Measurements from ENCODE around the gene SETDB2.
"Not testable (repeated sequence)": the region's sequence is repeated elsewhere in the genome, so short reads cannot be mapped to it uniquely, and the experiment has no call there.

SETDB2 gene

DNA sequence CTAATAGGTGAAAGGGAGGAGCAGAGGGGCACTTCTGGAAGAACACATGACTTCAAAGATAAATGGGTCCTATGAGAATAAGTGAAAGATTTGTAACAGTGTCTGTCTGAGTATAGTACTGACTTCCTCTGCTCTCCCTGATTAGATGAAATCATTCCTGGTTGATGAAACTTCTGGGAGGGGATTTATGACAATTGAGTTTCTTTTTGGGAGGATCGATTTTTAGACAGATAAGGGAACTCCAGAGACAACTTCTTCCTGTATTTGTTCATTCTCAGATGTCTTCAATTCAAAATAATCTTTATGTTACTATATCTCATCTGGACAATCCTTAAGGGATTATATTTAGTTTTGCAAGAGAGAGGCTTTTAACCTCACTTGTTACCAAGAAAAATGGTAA, 20.0 kb downstream of the SETDB2 start:
- no peak for DNase-seq (ENCODE audit: low read depth, low spot score)
- H3K27ac ChIP-seq, result no peak overlapping the region

DNA sequence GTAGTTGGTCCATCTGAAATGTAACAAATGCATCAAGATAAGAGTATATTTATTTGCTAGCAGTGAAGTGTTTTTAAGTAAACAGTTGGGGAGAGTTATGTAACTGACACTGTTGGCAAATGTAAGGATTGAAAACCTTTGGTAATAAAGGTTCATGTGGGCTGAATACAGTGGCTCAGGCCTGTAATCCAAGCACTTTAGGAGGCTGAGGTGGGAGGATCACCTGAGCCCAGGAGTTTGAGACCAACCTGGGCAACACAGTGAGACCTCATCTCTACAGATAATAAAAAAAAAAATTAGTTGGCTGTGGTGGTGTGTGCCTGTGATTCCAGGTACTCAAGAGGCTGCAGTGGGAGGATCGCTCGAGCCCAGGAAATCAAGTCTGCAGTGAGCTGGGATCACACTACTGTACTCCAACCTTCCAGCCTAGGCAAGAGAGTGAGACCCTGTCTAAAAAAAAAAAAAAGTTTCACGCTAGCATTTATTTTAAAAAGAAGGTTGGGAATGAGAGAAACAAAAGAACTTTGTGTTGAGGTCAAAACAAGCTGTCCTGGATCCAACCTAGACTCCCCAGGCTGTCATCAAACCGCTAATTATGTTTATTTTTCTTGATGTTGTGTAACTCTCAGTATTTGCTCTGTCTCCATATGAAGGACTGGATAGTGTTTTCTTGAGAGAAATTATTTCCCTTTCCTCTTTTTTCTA, 20.7 kb downstream of the SETDB2 start:
- no peak for DNase-seq (ENCODE audit: low read depth, low spot score)
- H3K27ac ChIP-seq, result no peak overlapping the region

DNA sequence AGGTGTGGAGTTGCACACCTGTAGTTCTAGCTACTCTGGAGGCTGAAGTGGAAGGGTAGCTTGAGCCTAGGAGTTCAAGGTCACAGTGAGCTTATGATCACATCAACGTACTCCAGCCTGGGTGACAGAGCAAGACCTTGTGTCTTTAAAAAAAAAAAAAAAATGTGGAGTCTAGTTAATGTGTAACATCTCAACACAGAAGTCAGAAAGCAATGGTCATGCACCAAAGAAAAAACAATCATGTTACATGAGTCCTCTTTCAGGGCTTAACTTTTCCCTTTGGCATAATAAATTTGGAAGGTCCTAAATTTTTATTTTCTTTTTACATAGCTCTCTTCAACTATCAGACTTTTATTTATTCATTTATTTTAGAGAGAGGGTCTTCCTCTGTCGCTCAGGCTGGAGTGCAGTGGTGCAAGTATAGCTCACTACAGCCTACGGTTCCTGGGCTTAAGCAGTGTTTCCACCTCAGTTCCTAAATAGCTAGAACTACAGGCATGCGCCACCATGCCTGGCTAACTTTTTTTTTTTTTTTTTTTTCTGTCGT, 22.3 kb downstream of the SETDB2 start:
- H3K27ac ChIP-seq, result no peak overlapping the region
- no peak for DNase-seq (ENCODE audit: low read depth, low spot score)

DNA sequence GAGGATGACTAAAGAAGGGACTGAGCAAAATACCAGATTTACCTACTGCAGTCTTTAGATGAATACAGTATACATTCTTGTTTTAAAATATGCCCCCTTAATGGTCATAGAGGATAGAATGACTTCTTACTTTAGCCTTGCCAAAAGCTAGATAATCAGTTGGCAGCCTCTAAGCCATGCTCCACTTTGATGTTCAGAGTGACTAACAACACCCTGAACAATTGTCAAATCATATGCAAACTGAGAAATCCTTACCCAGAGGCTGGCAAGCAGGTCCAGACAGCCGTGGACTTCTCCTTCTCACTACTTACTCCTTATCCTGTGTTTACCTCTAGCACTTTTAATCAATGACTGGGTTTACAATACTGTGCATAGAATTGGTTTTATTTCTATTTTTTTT, 28.1 kb downstream of the SETDB2 start:
- no peak for DNase-seq (ENCODE audit: low read depth, low spot score)

DNA sequence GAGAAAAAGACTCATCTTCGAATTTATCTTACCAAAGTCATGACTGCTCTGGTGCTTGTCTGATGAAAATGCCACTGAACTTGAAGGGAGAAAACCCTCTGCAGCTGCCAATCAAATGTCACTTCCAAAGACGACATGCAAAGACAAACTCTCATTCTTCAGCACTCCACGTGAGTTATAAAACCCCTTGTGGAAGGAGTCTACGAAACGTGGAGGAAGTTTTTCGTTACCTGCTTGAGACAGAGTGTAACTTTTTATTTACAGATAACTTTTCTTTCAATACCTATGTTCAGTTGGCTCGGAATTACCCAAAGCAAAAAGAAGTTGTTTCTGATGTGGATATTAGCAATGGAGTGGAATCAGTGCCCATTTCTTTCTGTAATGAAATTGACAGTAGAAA, 32.5 kb downstream of the SETDB2 start:
- no peak overlapping the region for H3K27ac ChIP-seq
- no peak for DNase-seq (ENCODE audit: low read depth, low spot score)

More for the DNA sequence above, 28.1 kb downstream of the SETDB2 start:
- H3K27ac ChIP-seq, result no peak overlapping the region

DNA sequence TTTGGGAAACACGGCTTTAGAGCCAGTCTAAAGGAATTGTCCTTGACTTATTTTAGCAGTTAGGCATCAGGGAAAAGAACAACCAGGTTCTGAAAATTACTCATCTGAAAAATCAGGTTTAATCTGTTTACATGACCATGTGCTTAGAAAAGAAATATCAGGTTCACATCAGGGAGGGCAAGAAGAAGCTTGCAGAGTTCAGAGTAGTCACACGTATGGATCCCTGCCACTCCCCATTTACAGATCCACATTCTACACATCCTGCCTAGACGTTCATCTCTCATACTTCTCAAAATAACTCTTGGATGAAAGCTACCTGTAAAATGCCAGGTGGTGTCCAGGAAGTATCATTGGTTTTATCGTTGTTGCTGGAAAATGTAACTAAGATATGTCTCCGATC, 37.7 kb downstream of the SETDB2 start:
- no peak overlapping the region for H3K27ac ChIP-seq
- DNase-seq (ENCODE audit: low read depth, low spot score), result peak; percentile 48

DNA sequence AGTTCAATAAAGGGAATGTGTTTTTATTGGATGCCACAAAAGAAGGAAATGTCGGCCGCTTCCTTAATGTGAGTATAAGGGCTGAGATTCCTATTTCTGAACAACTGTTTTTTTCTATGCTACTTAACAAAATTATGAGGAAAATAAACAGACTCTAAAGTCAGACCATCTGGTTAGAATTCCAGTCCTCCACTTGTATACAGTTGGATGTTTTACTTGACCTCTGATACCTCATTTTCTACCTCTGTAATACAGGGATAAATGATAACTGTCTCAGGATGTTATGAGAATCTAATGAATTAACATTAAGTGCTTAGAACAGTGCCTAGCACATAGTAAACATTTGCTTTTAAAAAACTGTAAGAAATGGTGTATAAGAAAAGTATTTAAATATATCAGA, 44.5 kb downstream of the SETDB2 start:
- no peak overlapping the region for H3K27ac ChIP-seq
- no peak for DNase-seq (ENCODE audit: low read depth, low spot score)

DNA sequence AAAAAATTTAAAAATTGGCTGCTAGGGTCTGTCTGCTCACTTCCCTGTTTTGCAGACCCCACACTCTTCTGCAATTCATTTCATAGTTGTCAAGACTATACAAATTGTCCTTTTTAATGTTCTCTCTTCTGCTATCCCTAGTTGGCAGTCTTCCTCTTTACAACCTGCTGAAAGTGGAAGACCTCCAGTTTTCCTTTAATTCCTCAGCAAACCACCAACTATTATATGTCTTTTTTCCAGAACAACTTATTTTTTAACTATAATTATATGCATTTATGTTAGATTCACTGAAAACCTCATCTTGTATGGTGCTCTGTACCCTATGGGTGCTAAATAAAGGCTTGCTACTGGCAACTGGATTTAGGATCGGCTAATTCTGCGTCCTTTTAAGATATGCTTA, 50.6 kb downstream of the SETDB2 start:
- H3K27ac ChIP-seq, result peak overlapping the region; percentile 80
- no peak for DNase-seq (ENCODE audit: low read depth, low spot score)

DNA sequence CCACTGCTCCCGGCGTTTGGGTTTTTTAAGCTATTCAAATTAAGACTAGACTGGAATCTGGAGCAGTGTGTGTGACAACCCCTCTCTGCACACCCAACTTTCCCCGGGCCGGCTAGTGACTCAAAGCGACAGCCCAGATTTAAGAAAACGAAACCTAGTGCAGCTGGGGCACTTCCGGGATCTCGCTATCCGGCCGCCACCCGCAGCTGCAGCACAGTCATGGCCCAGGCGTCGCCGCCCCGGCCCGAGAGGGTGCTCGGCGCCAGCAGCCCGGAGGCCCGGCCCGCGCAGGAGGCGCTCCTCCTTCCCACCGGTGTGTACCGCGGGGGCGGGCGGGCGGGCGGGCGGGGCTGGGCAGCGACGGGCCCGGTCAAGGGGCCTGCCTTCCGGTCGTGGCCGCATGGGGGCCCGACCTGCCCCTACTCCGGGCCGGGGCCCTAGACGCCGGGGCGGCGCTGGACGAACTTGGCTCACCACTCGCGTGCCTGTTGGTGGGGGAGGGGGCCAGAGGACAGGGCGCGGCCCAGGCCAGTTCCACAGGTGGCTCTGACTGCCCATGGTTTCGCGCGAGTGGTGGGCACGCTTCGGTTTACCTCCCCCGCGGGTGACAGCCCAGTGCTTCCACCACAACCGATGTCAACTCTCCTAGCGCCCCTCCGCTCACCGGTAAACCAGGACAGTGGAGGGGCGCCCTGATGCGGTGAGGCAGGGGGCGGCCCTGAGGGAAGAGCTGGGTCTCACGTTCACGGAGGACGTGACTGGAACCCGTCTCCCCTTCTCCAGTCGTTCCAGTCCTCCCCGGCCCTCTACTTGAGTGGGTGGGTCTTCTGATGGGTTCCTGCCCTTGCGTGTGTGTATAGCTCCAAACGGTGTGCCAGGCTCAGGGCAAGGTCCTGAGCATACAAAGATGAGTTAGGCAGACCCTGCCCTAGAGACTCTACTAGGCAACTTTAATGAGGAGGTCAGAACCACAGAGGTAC, 52.0 kb downstream of the SETDB2 start, which contains the start of gene PHF11:
TSS of gene PHF11 (plus strand) at position 171 of the 980 bp plus-strand sequence. CDS start at position 220, 49 bp downstream.
- peak within 1 kb of the TSS; percentile 80 for H3K27ac ChIP-seq
- DNase-seq (ENCODE audit: low read depth, low spot score), result no peak

DNA sequence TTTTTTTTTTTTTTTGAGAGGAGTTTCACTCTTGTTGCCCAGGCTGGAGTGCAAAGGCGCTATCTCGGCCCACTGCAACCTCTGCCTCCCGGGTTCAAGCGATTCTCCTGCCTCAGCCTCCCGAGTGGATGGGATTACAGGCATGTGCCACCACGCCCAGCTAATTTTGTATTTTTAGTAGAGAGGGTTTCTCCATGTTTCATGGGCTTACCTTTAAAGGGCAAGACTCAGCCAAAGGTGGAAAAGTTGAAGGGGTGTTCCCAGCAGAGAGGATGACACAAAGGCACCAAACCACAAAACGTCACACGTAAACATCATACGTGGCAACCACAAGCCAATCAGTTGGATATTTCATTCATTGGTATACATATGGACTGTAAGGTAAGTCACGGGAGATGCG, 52.8 kb downstream of the SETDB2 start:
- not testable (repeated sequence) for DNase-seq (ENCODE audit: low read depth, low spot score)
- peak overlapping the region; percentile 80 for H3K27ac ChIP-seq

DNA sequence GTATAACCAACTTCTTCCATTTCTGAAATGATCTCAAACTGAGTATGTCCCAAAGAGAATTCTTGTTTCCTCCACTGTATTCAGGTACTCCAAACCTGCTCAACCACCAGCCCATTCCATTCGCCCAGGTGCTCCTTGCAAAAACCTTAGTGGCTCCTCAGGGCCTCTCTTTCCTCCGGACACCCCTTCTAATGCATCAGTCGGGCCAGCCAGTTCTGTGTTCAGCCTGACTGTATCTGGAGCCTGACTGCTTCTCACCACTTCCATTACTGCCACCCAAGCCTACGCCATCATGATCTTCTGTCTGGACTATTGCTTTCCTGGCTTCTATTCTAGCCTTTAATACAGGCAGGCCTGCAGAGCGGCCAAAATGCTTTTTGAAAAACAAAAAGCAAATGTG, 53.2 kb downstream of the SETDB2 start:
- H3K27ac ChIP-seq, result peak overlapping the region; percentile 80
- no peak for DNase-seq (ENCODE audit: low read depth, low spot score)

DNA sequence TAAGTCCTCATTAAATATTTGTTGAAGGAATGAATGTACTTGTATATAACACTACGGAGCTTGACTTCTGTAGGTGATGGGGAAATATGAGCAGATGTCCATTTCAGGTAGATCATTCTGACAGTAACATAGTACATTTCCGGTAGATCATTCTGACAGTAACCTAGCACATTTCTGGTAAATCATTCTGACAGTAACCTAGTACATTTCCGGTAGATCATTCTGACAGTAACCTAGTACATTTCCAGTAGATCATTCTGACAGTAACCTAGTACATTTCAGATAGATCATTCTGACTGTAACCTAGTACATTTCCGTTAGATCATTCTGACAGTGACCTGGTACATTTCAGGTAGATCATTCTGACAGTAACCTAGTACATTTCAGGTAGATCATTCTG, 54.1 kb downstream of the SETDB2 start:
- no peak overlapping the region for H3K27ac ChIP-seq
- no peak for DNase-seq (ENCODE audit: low read depth, low spot score)

DNA sequence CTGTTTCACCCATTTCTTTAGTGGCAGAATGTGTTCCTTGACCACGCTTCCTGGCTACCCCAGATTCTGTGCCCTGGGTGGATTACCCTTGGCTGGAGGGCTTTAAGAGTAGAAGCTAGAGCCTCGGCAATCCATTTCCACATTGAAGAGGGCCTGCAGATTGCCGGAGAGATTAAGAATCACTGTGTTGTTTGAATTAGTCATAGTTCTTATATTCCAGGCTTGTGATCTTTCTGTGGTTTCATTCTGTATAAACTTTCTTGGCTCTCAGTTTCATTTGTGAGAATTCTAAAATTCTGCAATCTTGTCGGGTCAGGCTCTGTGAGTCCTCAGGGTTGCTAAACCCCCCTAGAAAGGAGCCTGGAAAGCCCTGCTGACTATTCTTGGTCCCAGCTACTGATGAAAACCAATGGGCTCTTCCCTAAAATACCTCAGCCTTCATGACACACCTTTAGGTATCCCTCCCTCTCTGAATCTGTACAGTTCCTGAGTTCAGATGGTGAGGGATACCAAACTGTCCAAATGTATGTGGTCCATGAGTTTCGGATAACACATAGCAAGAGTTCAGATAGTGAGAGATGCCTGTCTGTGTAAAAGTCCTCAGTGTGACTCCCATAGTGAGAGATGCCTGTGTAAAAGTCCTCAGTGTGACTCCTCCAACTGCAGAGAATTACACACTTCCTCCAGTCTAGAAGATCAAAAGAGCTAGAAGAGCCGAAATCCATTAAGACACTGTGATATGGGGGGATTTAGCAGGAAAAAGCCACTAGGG, 56.0 kb downstream of the SETDB2 start:
- peak; percentile 8 for DNase-seq (ENCODE audit: low read depth, low spot score)
- H3K27ac ChIP-seq, result no peak overlapping the region

DNA sequence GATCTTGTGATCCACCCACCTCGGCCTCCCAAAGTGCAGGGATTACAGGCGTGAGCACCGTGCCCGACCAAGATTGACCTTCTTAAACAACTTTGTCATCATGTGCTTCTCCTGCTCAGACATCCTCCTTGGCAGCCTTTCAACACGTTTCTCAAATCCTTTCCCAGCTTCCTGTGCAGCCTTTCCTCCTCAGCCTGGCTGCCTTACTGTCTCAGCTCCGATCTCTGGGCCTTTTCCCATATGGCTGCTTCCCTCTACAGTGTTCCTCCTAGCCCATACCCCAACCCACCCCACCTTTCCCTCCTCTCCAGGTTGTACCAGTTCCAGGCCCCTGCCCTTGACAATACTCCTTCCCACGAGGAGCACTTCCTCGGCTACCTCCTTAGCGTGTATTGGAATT, 58.9 kb downstream of the SETDB2 start:
- no peak for DNase-seq (ENCODE audit: low read depth, low spot score)
- no peak overlapping the region for H3K27ac ChIP-seq

DNA sequence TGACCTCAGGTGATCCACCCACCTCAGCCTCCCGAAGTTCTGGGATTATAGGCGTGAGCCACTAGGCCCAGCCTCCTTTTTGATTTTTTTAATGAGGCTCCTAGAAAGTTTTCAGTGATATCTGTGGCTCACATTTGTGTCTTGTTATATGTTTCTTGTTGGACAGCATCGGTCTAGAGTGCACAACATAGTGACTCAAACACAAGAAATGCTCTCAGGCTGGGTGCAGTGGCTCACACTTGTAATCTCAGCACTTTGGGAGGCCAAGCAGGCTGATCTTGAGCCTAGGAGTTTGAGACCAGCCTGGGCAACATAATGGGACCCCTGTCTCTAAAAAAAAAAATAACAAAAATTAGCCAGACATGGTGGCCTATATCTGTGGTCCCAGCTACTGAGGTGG, 59.9 kb downstream of the SETDB2 start:
- no peak for DNase-seq (ENCODE audit: low read depth, low spot score)

DNA sequence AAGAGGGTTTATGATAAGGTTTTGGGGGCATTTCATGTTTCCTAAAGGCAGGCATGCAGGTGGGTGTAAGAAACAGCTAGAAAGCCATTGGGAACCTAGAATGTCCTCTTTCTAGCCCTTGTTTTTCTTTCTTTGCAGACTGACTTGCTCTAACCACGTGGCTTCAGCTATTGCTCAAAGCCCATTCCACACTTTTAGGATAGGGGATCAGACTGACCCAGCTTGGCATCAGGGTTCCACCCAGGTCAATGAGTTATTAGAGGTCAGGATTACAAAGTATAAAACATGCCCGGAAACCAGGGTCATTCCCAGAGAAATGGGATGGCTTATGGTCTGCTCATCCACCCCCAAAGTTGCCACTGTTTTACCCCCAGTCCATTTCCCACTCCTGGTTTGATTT, 68.5 kb downstream of the SETDB2 start:
- DNase-seq (ENCODE audit: low read depth, low spot score), result no peak
- H3K27ac ChIP-seq, result no peak overlapping the region

More for the DNA sequence above, 59.9 kb downstream of the SETDB2 start:
- no peak overlapping the region for H3K27ac ChIP-seq

DNA sequence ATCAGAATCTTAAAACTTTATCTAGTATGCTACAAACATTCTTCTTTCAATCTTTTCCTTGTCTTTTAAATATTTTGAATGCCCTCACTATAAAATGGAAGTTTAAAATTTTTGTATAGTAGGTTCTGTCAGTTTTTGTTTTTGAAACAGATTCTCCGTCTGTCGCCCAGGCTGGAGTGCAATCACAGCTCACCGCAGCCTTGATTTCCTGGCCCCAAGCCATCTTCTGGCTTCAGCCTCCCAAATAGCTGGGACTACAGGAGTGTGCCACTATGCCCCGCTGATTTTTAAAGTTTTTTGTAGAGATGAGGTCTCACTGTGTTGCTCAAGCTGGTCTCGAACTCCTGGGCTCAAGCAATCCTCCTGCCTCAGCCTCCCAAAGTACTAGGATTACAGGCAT, 72.4 kb downstream of the SETDB2 start:
- DNase-seq (ENCODE audit: low read depth, low spot score), result no peak
- no peak overlapping the region for H3K27ac ChIP-seq

DNA sequence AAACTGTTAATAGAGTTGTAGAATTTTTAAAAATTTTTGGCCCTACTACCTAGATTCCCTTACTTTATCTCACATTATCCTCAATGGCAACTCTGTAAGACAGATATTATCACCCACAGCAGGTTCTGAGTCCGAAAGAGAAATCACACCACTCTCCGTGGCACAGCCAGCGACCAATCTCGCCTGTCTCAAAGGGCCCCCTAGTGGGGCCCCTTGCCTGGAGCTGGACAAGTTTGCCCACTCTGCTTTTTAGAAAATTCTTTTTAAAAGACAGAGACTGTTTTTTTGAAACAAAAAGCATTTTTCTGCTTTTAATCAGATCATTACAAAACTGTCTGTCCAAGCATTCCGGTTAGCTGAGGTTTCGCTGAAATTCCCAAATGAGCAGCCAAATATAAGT, 73.4 kb downstream of the SETDB2 start:
- DNase-seq (ENCODE audit: low read depth, low spot score), result no peak
- H3K27ac ChIP-seq, result no peak overlapping the region

DNA sequence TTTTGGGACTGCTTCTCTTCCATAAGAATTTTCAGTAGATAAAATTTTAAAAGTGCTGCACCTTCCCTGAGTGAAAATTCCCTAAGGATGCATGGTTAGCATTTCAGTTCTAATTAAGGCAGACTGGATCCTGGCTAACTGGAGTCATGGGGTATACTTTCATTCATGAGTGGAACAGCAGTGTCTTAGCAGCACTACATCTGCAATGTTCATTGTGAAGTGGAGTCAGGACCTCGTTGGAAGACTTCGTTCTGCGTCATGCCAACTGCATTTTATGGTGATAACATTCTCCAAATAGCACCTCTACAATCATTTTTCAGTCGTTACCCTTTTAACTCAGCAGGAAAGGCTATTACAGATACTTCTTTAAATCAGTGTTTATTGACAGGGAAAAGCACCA, 77.2 kb downstream of the SETDB2 start:
- no peak overlapping the region for H3K27ac ChIP-seq
- DNase-seq (ENCODE audit: low read depth, low spot score), result no peak

DNA sequence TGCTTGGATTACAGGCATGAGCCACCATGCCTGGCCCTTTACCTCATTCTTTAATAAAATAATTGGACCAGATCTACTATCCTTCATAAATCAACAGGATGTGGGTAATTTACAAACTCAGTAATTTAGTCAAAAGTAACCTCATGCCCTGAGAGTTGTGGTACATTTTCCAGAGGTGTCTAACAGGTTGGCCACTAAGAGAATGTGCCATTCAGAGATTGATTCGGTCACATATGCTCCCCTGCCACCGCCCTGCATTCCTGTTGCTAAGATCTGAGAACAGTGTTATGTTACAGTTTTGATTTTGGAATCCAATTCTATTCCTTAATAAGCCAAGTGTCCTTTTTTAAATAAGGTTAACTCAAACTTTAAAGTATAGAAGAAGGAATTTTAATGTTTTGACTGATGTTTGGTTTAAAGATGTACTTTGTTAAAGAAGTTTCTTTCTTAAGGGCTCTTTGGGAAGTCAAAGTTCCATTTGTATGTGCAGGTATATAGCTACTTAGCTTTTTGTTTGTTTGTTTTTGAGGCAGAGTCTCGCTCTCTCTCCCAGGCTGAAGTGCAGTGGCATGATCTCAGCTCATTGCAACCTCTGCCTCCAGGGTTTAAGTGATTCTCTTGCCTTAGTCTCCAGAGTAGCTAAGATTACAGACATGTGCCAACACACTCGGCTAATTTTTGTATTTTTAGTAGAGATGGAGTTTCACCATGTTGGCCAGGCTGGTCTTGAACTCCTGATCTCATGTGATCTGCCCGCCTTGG, 80.8 kb downstream of the SETDB2 start:
- H3K27ac ChIP-seq, result no peak overlapping the region
- DNase-seq (ENCODE audit: low read depth, low spot score), result no peak
